ENCODE measurements around the gene RAD51C.

DNA sequence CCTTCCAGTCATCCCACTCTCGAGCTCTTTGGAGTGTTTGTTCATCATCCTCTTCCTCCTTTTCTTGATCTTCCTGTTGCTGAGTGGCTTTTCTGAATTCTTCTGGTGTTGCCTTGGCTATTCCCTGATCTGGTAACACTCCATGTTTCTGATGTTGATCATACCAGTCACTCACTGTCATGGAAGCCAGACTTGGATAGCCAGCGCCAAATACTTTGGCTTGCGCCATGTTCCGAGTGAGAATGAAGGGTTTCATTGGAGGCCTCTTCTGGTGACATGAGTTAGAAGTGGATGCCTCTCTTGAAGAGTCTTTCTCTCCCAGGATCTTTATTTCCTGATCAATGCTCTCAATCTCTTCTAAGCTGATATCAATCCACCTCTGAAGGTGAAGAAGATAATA, 31.8 kb upstream of the RAD51C start:
- TF ChIP-seq, protein P1, sequence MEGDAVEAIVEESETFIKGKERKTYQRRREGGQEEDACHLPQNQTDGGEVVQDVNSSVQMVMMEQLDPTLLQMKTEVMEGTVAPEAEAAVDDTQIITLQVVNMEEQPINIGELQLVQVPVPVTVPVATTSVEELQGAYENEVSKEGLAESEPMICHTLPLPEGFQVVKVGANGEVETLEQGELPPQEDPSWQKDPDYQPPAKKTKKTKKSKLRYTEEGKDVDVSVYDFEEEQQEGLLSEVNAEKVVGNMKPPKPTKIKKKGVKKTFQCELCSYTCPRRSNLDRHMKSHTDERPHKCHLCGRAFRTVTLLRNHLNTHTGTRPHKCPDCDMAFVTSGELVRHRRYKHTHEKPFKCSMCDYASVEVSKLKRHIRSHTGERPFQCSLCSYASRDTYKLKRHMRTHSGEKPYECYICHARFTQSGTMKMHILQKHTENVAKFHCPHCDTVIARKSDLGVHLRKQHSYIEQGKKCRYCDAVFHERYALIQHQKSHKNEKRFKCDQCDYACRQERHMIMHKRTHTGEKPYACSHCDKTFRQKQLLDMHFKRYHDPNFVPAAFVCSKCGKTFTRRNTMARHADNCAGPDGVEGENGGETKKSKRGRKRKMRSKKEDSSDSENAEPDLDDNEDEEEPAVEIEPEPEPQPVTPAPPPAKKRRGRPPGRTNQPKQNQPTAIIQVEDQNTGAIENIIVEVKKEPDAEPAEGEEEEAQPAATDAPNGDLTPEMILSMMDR (optimal IDR thresholded peaks at IDR 0.05 in 1 of 3, IDR thresholded peaks at IDR 0.05 in 1 of 3, conservative IDR thresholded peaks at IDR 0.05 in 1 of 3; ENCODE audit: extremely low read depth in 1 of 3, insufficient read depth in 2 of 3, low read length in 3 of 3), result no peak
- TF ChIP-seq EZH2 (IDR thresholded peaks at IDR 0.05; ENCODE audit: low read length), result no peak
